Tibial nerve (tissue), 4 donors: ENCODE measurements around the gene FRMPD2.

Source experiments
- EP300 ChIP-seq, 2 donors: sonication (generic); formaldehyde crosslinking; IDR thresholded peaks; one replicate each; pipeline ENCODE4 v1.6.1; 2017; ENCODE audit warnings: antibody characterized with exemption in 2 of 2, mild to moderate bottlenecking in 1 of 2
- TF ChIP-seq, protein P1 (sequence below), 5 experiments: fragments of 200-600 bp in 3 of 5; fragments of 450-650 bp in 2 of 5; sonication (generic) in 3 of 5; IDR thresholded peaks; one replicate each; pipeline ENCODE4 v1.5.1; 2016 to 2019; ENCODE audit warnings: antibody characterized with exemption in 5 of 5, mild to moderate bottlenecking in 3 of 5, moderate library complexity in 2 of 5

DNA sequence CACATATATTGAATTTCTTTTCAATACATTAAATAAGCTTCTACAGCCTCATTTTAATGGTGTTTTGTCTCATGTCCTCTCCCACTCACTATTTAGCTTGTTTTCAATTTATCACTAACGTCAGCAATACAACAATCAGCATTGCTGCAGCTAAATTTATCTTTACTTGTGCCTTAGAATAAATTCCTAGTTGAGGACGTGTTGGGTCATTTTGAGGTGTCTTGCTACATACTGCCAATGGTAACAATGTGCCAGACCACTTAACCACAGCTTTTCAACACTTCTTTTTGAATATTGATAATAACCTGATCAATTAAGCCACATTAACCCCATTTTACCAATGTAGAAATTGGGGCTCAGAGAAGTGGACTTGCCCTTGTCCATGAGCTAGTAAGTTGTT, 26.0 kb downstream of the FRMPD2 start:
- TF ChIP-seq, protein P1, sequence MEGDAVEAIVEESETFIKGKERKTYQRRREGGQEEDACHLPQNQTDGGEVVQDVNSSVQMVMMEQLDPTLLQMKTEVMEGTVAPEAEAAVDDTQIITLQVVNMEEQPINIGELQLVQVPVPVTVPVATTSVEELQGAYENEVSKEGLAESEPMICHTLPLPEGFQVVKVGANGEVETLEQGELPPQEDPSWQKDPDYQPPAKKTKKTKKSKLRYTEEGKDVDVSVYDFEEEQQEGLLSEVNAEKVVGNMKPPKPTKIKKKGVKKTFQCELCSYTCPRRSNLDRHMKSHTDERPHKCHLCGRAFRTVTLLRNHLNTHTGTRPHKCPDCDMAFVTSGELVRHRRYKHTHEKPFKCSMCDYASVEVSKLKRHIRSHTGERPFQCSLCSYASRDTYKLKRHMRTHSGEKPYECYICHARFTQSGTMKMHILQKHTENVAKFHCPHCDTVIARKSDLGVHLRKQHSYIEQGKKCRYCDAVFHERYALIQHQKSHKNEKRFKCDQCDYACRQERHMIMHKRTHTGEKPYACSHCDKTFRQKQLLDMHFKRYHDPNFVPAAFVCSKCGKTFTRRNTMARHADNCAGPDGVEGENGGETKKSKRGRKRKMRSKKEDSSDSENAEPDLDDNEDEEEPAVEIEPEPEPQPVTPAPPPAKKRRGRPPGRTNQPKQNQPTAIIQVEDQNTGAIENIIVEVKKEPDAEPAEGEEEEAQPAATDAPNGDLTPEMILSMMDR (IDR thresholded peaks at IDR 0.05) = no peak
- no peak for TF ChIP-seq EP300 (IDR thresholded peaks at IDR 0.05)
